Raji (cell line): ENCODE results near the gene COLGALT1.
A peak's percentile ranks its signal among the peaks of the same experiment; 100 is the strongest.

ENCODE experiments used
- POLR2A ChIP-seq: IDR thresholded peaks from 2 replicates; pipeline ENCODE4 v1.6.1; 2011; ENCODE audit warnings: low read depth, low read length, control low read depth; ENCODE audit not compliant: insufficient read depth

Gene COLGALT1

DNA sequence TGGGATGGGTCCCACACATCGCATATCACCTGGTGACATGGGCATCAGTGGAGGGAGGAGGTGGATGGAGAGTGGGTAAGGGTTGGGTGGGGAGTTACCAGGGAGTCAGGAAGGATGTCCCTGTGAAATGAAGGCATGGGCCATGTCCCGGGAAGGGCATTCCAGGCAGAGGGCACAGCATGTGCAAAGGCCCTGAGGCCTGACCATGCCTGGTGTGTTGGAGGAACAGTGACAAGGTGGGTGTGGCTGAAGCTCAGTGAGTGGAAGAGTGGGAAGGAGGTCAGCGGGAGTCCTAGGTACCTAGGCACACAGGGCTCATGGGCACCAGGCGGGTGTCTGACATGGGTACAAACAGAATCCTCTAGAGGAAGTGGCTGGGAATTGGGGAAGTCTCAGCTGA is 11.0 kb upstream of the COLGALT1 start:
- no peak for TF ChIP-seq POLR2A

DNA sequence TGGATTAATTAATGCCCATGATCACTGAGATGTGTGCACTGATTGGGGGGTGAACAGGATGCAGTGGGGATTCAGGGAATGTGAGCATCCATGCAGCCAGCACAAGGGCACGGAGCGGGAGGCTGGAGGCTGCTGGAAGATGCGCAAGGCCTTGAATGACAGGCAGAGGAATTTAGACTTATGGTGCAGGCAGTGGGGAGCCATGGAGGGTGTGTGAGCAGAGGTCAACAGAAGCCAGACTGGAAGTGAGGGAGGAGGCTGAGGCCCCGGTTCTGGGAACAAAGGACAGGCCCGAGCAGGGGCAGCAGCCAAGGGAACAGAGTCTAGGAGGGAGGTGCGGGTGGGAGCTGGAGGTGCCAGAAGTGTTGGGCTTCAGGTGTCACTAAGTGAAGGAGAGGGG is 7.3 kb upstream of the COLGALT1 start:
- TF ChIP-seq POLR2A, result no peak

DNA sequence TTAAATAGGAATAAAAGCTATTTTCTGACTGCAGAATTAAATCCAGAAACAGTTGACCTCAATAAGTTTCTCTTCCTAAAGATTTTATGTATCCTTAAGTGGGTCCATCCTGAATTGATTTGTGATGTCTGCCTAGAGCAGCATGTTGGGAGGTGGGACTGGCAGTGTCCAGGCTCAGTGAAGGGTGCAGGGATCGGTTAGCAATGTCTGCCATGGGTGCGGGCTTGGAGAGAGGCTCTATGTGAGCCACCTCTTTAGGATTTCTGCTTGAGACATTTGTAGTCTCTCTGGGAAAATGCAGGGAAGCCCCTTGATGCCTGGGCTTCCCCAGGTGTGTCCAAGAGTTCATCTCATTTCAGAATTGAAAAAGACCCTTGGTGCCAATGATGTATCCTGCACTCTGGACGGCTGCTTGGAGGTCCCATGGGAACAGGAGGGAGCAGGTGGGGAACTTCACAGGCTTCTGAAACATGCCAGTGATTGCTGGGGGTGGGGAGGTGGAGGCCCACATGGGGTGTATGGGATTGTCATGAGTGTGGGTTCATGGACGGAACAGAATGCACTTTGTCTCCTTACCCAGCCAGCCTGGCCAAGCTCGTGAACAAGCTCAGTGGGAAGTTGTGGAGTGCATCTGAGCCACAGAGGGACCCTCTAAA is 6.2 kb upstream of the COLGALT1 start:
- TF ChIP-seq POLR2A, result no peak

DNA sequence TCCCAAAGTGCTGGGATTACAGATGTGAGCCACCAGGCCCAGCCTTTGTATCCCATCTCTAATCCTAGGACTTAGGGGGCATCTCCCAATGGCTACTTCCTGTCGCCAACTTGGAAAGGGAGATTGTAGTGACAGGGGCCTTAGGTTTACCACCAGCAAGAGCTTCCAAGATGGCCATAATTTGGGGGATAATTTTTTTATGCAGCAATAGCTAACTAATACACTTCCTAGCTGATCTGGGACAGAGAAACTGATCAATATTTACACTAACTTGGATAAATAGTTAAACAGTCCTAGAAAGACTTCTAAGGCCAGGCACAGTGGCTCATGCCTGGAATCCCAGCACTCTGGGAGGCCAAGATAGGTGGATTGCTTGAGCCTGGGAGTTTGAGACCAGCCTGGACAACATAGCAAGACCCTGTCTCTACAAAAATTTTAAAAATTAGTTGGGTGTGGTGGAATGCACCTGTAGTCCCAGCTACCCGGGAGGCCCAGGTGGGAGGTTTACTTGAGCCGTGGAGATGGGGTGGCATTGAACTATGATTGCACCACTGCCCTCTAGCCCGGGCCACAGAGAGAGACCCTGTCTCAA is 5.3 kb upstream of the COLGALT1 start:
- TF ChIP-seq POLR2A, result no peak

DNA sequence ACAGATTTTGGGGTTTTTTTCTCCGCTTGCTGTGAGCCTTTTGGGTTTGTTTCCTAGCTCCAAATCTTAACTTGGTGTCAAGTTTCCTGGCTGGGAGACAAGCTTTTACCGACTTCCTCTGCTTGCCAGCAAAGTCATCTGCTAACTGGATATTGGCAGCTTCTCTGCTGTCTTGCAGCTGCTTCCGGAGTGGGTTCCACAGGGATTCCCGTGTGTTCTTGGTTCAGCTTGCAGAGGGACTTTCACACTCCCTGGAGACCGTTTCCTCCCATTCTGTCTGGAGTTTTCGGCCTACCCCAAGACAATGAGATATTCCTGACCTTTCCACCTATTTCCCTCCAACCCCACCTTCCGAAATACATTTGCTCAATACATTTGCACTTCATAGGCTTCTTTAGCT is 2.2 kb upstream of the COLGALT1 start:
- no peak for TF ChIP-seq POLR2A

DNA sequence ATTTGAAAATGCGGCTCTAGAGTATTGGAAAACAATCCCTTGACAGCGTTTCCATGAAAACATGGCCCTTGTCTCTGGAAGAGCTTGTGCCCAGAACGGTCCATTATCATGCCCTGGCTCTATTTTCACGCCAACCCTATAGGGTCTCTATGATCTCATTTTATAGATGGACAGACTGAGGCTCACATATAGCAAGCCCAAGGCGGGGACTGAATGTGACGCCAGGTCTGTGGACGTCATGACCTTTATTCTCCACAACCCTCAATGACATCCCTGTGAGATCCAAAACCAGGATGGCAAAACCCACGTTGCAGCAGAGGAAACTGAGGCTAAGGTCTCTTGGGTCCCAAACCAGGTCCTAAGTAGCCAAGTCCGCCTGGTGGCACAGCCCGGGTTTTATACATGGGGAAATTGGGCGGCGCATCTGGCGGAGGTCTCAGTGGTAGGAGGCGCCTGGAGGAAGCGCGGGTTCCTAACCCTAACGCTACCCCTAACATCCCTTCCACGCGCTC is 425 bp upstream of the COLGALT1 start:
- TF ChIP-seq POLR2A, result no peak; the same call in 1 of the 2 replicates

DNA sequence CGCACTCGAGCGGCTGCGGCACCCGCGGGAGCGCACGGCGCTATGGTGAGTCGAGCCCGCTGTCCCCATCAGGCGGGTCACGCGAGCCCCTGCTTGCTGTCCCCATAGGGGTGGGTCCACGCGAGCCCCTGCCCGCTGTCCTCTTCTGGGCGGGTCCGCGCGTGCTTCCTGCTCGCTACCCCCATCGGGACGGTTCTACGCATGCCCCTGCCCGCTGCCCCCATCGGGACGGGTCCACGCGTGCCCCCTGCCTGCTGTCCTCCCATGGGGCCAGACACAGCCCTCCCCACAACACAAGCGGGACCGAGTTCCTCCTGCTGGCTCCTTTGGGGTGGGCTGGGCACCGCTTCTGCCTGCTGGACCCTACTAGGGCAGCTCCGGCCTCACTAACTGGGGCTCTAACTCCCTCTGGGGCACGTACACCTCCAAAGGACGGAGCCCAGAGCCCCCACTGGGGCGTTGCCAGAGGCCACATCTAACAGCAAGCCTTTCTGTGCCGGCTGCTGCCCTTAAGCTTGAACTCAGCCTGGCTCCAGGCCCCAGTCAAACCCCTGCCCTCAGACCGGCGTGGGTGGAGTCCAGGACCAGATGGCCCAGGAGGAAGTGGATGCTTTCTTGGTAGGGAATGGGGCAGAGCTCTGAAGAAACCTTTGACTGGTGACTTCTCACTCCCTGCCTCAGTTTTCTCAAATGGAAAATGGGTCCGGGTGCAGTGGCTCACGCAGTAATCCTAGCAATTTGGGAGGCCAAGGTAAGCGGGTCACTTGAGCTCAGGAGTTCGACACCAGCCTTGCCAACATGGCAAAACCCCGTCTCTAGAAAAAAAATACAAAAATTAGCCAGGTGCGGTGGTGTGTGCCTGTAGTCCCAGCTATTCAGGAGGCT is 722 bp downstream of the COLGALT1 start:
- peak; percentile 27; the same call in 1 of the 2 replicates for TF ChIP-seq POLR2A

DNA sequence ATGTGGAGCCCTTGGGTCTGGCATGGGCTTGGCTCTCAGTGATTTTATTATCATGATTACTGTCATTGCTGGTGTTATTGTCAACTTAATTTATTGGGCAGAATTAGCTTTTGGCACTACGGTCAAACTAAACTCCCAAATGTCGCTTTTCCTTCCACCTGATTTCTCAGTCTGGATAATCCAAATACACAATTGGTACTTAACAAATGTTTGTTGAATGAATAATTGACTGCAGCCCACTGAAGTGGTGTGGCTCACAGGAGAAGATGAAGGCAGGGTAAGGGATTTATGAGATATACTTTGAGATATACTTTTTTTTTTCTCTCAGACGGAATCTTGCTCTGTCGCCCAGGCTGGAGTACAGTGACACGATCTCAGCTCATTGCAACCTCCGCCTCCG is 1.5 kb downstream of the COLGALT1 start:
- no peak for TF ChIP-seq POLR2A

DNA sequence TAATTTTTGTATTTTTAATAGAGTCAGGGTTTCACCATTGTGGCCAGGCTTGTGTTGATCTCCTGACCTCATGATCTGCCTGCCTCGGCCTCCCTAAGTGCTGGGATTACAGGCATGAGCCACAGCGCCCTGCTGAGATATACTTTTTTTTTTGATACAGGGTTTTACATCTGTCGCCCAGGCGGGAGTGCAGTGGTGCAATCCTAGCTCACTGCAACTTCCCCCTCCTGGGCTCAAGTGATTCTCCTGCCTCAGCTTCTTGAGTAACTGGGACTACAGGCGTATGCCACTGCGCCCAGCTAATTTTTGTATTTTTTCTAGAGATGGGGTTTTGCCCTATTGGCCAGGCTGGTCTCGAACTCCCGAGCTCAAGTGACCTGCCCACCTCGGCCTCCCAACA is 2.0 kb downstream of the COLGALT1 start:
- no peak for TF ChIP-seq POLR2A

DNA sequence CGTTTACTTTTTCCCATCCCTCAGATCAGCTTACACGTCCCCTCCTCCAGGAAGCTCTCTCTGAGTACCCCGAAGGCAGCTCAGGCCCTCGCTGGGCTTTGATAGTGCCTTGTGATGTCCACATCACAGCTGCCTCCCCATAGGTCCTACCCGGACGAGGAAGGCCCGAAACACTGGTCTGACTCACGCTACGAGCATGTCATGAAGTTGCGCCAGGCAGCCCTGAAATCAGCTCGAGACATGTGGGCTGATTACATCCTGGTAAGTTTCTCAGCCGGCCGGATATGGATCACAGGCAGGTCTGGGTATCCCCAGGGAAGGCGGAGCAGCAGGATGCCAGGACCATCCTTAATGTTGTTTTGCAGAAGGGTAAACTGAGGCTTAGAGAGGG is 4.8 kb downstream of the COLGALT1 start:
- no peak for TF ChIP-seq POLR2A

DNA sequence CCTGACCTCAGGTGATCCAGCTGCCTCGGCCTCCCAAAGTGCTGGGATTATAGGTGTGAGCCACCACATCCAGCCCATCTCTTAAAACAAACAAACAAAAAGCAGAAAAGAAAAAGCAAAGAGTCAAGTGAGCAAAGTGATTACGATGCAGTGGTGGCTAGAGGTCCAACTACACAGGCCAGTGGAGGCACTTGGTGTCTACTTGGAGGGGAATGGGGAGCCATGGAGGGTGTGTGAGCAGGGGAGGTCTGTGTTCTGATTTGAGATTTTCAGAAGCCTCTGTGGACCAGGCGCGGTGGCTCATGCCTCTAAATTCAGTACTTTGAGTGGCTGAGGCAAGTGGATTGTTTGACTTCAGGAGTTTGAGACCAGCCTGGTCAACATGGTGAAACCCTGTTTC is 6.6 kb downstream of the COLGALT1 start:
- TF ChIP-seq POLR2A, result no peak

DNA sequence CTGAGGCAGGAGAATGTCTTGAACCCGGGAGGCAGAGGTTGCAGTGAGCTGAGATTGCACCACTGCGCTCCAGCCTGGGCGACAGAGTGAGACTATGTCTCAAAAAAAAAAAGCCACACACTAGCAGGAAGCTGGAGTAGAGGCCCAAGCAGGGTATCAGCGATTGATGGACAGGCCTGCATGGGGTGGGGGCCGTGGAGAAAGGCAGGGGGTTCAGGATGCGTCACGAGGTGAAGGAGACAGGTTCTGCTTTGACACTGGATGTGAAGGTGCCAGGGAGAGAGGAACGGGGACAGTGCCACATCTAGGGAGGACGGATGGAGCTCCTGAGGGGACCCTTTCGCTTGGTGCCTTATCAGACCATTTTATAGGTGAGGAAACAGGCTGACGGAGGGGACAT is 7.1 kb downstream of the COLGALT1 start:
- TF ChIP-seq POLR2A, result no peak

DNA sequence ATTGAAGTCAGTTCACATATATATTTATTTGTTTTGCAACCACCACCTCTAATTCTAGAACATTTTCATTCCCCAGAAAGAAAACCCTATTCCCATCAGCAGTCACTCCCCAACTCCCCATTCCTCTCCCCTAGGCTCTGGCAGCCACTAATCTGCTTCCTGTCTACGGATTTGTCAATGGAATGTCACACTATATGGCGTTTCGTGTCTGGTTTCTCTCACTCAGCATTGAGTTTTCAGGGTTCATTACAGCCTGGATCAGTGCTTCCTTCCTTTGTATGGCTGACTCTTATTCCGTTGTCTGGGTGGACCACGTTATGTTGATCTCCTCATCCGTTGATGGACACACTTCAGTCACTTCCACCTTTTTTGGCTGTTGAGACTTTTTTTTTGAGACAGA is 9.3 kb downstream of the COLGALT1 start:
- no peak for TF ChIP-seq POLR2A

DNA sequence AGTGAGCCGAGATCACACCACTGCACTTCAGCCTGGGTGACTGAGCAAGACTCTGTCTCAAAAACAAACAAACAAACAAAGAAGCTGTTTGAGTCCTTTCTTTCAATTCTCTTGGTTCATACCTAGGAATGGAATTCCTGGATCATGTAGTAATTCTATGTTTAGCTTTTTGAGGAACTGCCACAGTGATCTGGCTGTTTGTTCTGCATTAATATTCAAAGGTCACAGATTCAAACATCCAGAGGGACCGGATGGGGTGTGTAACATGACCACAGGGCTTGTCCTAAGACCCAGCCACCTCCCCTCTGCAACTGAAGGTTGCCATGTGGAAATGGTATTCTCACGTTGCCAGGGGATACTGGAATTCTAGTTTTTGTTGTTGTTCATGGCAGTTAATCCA is 10.2 kb downstream of the COLGALT1 start:
- no peak for TF ChIP-seq POLR2A

DNA sequence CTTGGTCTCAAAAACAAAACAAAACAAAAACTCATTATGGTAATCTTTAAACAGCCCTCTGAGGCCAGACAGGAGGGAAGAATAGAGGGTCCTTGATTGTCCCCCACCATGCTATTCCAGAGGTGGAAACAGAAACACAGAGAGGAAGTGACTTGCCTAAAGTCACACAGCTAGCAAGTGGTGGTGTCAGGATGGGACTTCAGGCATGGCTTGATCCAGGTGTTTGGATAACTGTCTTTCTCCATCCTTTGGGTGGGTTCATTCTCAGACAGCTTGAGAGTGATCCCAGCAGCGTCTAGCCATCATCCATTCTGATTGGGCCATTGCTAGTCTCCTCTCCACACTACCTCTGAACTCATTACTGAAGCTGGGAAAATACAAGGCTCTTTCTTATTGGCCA is 12.5 kb downstream of the COLGALT1 start:
- no peak for TF ChIP-seq POLR2A

DNA sequence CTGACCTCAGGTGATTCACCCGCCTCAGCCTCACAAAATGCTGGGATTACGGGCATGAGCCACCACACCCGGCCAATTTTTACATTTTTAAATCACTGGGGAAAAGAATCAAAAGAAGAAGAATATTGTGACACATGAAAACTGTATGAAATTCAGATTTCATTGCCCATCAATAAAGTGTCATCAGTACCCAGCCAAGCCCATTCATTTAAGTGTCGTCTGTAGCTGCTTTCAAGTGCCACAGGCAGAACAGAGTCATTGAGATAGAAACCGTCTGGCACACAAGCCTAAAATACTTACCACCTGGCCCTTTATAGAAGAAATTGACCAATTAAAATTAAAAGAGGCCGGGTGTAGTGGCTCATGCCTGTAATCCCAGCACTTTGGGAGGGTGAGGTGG is 15.3 kb downstream of the COLGALT1 start:
- TF ChIP-seq POLR2A, result no peak
